H9 (cell line): ENCODE data around the gene XDH. TPM values are rescaled to one million over a fixed set of nuclear protein-coding genes. Genes with fewer than 3 reads are reported as not detected.

Experiments
- DNase-seq: peaks from one replicate; pipeline ENCODE4 v3.0.0-alpha.2; 2017
- H2AFZ ChIP-seq: one replicate; pipeline ENCODE4 v1.6.1; 2013; ENCODE audit warnings: mild to moderate bottlenecking, low read length, control low read depth, moderate library complexity
- H2AK5ac ChIP-seq: 2 replicates; pipeline ENCODE4 v1.6.1; 2013; ENCODE audit warnings: low read length, control low read depth, mixed read lengths; ENCODE audit not compliant: insufficient read length
- H2BK120ac ChIP-seq: one replicate; pipeline ENCODE4 v1.6.1; 2013; ENCODE audit warnings: low read depth, mild to moderate bottlenecking, low read length, control low read depth, inconsistent platforms; ENCODE audit not compliant: poor library complexity, severe bottlenecking
- H2BK12ac ChIP-seq: 2 replicates; pipeline ENCODE4 v1.6.1; 2013; ENCODE audit warnings: low read length, control low read depth, mixed read lengths, low read depth; ENCODE audit not compliant: insufficient read length
- H2BK15ac ChIP-seq: 2 replicates; pipeline ENCODE4 v1.6.1; 2013; ENCODE audit warnings: low read depth, low read length, control low read depth
- H2BK20ac ChIP-seq: one replicate; pipeline ENCODE4 v1.6.1; 2013; ENCODE audit warnings: low read depth, mild to moderate bottlenecking, low read length, control low read depth, inconsistent platforms; ENCODE audit not compliant: poor library complexity, severe bottlenecking
- H2BK5ac ChIP-seq: 2 replicates; pipeline ENCODE4 v1.6.1; 2013; ENCODE audit warnings: low read length, control low read depth, mixed read lengths; ENCODE audit not compliant: insufficient read length
- H3K14ac ChIP-seq: 2 replicates; pipeline ENCODE4 v1.6.1; 2013; ENCODE audit warnings: low read length, control low read depth; ENCODE audit not compliant: insufficient read depth
- H3K18ac ChIP-seq: 2 replicates; pipeline ENCODE4 v1.6.1; 2013; ENCODE audit warnings: low read depth, mild to moderate bottlenecking, mixed read lengths, low read length, control low read depth; ENCODE audit not compliant: insufficient read length
- H3K23ac ChIP-seq: 2 replicates; pipeline ENCODE4 v1.6.1; 2013; ENCODE audit warnings: low read length, control low read depth, mixed read lengths, low read depth; ENCODE audit not compliant: insufficient read length
- H3K23me2 ChIP-seq: 2 replicates; pipeline ENCODE4 v1.6.1; 2013; ENCODE audit warnings: low read depth, mild to moderate bottlenecking, mixed read lengths, low read length, control low read depth; ENCODE audit not compliant: insufficient read length, poor library complexity, severe bottlenecking
- H3K27ac ChIP-seq: 2 replicates; pipeline ENCODE4 v1.5.1; 2013; ENCODE audit warnings: low read length, control low read depth, mixed read lengths, low read depth; ENCODE audit not compliant: insufficient read length
- H3K27me3 ChIP-seq: 2 replicates; pipeline ENCODE4 v1.6.1; 2013; ENCODE audit warnings: low read length, control low read depth, inconsistent platforms; ENCODE audit not compliant: insufficient read depth
- H3K4ac ChIP-seq: 2 replicates; pipeline ENCODE4 v1.6.1; 2013; ENCODE audit warnings: low read depth, mild to moderate bottlenecking, control low read depth, inconsistent platforms, low read length, moderate library complexity
- H3K4me1 ChIP-seq: 2 replicates; pipeline ENCODE4 v1.6.1; 2013; ENCODE audit warnings: low read length, control low read depth, inconsistent platforms; ENCODE audit not compliant: insufficient read depth
- H3K4me2 ChIP-seq: 2 replicates; pipeline ENCODE4 v1.6.1; 2013; ENCODE audit warnings: low read length, control low read depth, mixed read lengths; ENCODE audit not compliant: insufficient read length, insufficient read depth
- H3K56ac ChIP-seq: 2 replicates; pipeline ENCODE4 v1.6.1; 2013; ENCODE audit warnings: low read depth, mild to moderate bottlenecking, mixed read lengths, low read length, control low read depth; ENCODE audit not compliant: insufficient read length
- H3K79me1 ChIP-seq: 2 replicates; pipeline ENCODE4 v1.6.1; 2013; ENCODE audit warnings: low read depth, mild to moderate bottlenecking, moderate library complexity, low read length, control low read depth, inconsistent platforms; ENCODE audit not compliant: insufficient read depth, poor library complexity, severe bottlenecking
- H3K79me2 ChIP-seq: 2 replicates; pipeline ENCODE4 v1.6.1; 2013; ENCODE audit warnings: low read length, control low read depth, inconsistent platforms; ENCODE audit not compliant: insufficient read depth
- H3K9ac ChIP-seq: 2 replicates; pipeline ENCODE4 v1.6.1; 2013; ENCODE audit warnings: low read length, control low read depth, mixed read lengths; ENCODE audit not compliant: insufficient read length; ENCODE audit errors: extremely low read depth
- H3K9me3 ChIP-seq: one replicate; pipeline ENCODE4 v1.6.1; 2013; ENCODE audit warnings: low read depth, low read length, inconsistent platforms; ENCODE audit not compliant: control insufficient read depth
- H3T11ph ChIP-seq: one replicate; pipeline ENCODE4 v1.6.1; 2013; ENCODE audit warnings: mild to moderate bottlenecking, low read length, control low read depth, inconsistent platforms
- H4K20me1 ChIP-seq: one replicate; pipeline ENCODE4 v1.6.1; 2013; ENCODE audit not compliant: control insufficient read depth, insufficient read length, insufficient read depth
- H4K5ac ChIP-seq: 2 replicates; pipeline ENCODE4 v1.6.1; 2013; ENCODE audit warnings: low read depth, mild to moderate bottlenecking, mixed read lengths, low read length, control low read depth; ENCODE audit not compliant: insufficient read length
- H4K8ac ChIP-seq: replicated peaks from 2 replicates; pipeline ENCODE4 v1.6.1; 2013; ENCODE audit warnings: low read length, control low read depth, mixed read lengths, low read depth; ENCODE audit not compliant: insufficient read length
- H4K91ac ChIP-seq: 2 replicates; pipeline ENCODE4 v1.6.1; 2013; ENCODE audit warnings: low read depth, mild to moderate bottlenecking, moderate library complexity, mixed read lengths, low read length, control low read depth; ENCODE audit not compliant: insufficient read length
- H3K27ac Mint-ChIP-seq, 3 experiments: 2 replicates in 2 of 3; 3 replicates in 1 of 3; pipeline ENCODE4 v1.8.0; 2020 to 2021; ENCODE audit warnings: mixed read lengths in 3 of 3, mild to moderate bottlenecking in 1 of 3, moderate library complexity in 1 of 3
- H3K27me3 Mint-ChIP-seq: 2 replicates; pipeline ENCODE4 v1.8.0; 2021; ENCODE audit warnings: low read depth, mild to moderate bottlenecking, moderate library complexity, mixed read lengths
- H3K36me3 Mint-ChIP-seq, 3 experiments: 2 replicates in 2 of 3; 3 replicates in 1 of 3; pipeline ENCODE4 v1.8.0; 2020 to 2021; ENCODE audit warnings: low read depth in 3 of 3, mixed read lengths in 3 of 3; ENCODE audit not compliant: insufficient read depth in 1 of 3
- H3K4me1 Mint-ChIP-seq, 2 experiments: 2 replicates each; pipeline ENCODE4 v1.8.0; 2020; ENCODE audit warnings: mixed read lengths in 2 of 2
- H3K4me3 Mint-ChIP-seq, 2 experiments: 2 replicates in 1 of 2; 3 replicates in 1 of 2; pipeline ENCODE4 v1.8.0; 2020 to 2021; ENCODE audit warnings: mild to moderate bottlenecking in 2 of 2, mixed read lengths in 2 of 2, moderate library complexity in 1 of 2
- H3K9me3 Mint-ChIP-seq, 2 experiments: 2 replicates in 1 of 2; 3 replicates in 1 of 2; pipeline ENCODE4 v1.8.0; 2020; ENCODE audit warnings: mild to moderate bottlenecking in 2 of 2, mixed read lengths in 2 of 2, moderate library complexity in 1 of 2
- CTCF ChIP-seq: fragments of 200-600 bp; sonication (generic); conservative IDR thresholded peaks from 3 replicates; pipeline ENCODE4 v1.8.0; 2021; ENCODE audit warnings: antibody characterized with exemption, mild to moderate bottlenecking
- WGBS: extraction: QIAGEN DNeasy Blood & Tissue Kit; methylation state at CpG from one replicate; pipeline ENCODE4 v1.1.7; 2013; ENCODE audit warnings: missing lambda C conversion rate, low lambda C conversion rate, mixed read lengths; ENCODE audit not compliant: insufficient read length; ENCODE audit errors: extremely low coverage; 5-methylcytosine and 5-hydroxymethylcytosine counted together
- total RNA-seq: library from RNA; stranded (reverse); gene quantifications from 2 replicates; pipeline ENCODE4 v1.2.1, GENCODE V29; 2021

Gene XDH
- total RNA-seq, 1 experiment from 2014 or later: 1.4 TPM

- WGBS: no CpG with 5 or more reads among the region's 1 CpG
- H3K4ac ChIP-seq: no peak overlapping the region
- no peak overlapping the region for H3T11ph ChIP-seq
- DNase-seq: no peak
- H2BK120ac ChIP-seq: no peak overlapping the region
- no peak overlapping the region for H2AK5ac ChIP-seq
- Mint-ChIP-seq H3K4me1 (peaks cover 29 to 30% of the 10 kb centered on the region in 2 experiments), H3K36me3 (peaks cover 2 to 6% (median 6%) of the 10 kb centered on the region in 3 experiments; a peak in 3 of 7 replicates), H3K9me3 (no peaks in the 10 kb centered on the region), H3K27ac (no peak overlapping the region), H3K4me3 (no peak overlapping the region), H3K27me3 (no peaks in the 10 kb centered on the region; the same call in 1 of the 2 replicates)
- no peak overlapping the region for H3K4me2 ChIP-seq
- H3K23me2 ChIP-seq: no peaks in the 10 kb centered on the region
- no peaks in the 10 kb centered on the region for H4K20me1 ChIP-seq
- peaks cover 10% of the 10 kb centered on the region; the same call in 1 of the 2 replicates for H3K4me1 ChIP-seq
- no peaks in the 10 kb centered on the region for H3K27me3 ChIP-seq
- H2BK12ac ChIP-seq: no peak overlapping the region
- H3K18ac ChIP-seq: no peak overlapping the region
- H3K9me3 ChIP-seq: no peaks in the 10 kb centered on the region
- no peak overlapping the region for H3K56ac ChIP-seq
- no peak overlapping the region for H3K23ac ChIP-seq
- no peak overlapping the region for H3K27ac ChIP-seq
- no peak for TF ChIP-seq CTCF
- H3K9ac ChIP-seq: no peak overlapping the region
- no peaks in the 10 kb centered on the region for H3K79me2 ChIP-seq
- no peak overlapping the region for H2BK15ac ChIP-seq
- H4K8ac ChIP-seq: no peak overlapping the region
- no peaks in the 10 kb centered on the region for H3K79me1 ChIP-seq
- H3K14ac ChIP-seq: no peak overlapping the region
- no peak overlapping the region for H4K5ac ChIP-seq
- no peak overlapping the region for H2BK5ac ChIP-seq
- no peak overlapping the region for H2AFZ ChIP-seq
- H2BK20ac ChIP-seq: no peak overlapping the region
- H4K91ac ChIP-seq: no peak overlapping the region
These were observed 34.8 kb downstream of the XDH start for GRCh38 chr2:31379747-31380146.
